ENCODE data around the gene PEDS1. TPM values are rescaled to one million over a fixed set of nuclear protein-coding genes. Genes with fewer than 3 reads are reported as not detected.

PEDS1 gene
- total and polyA plus RNA-seq, 2 of the 4 experiments (the other 2 are of a cell fraction), result 24.0 to 59.9 TPM

GRCh38 chr20:50198180-50198666, 44.7 kb upstream of the PEDS1 start:
- peaks cover 3% of the 10 kb centered on the region; the same call in 1 of the 2 replicates for H3K9me3 ChIP-seq (ENCODE audit: control insufficient read depth, insufficient read depth, low read length)
- dilution Hi-C loops (cut with HindIII; ENCODE audit: low sequenced_read_pairs, unreplicated experiment), result no loop called here
- intact Hi-C loops (cut with micrococcal nuclease), result no loop called here
- no peak overlapping the region for H3K4me3 ChIP-seq (ENCODE audit: insufficient read depth, low read depth, low read length)
- peaks cover 38% of the 10 kb centered on the region for H4K20me1 ChIP-seq (ENCODE audit: insufficient read depth, low read length)
- no TSS peak for BruUV-seq (replicated peaks)
- H3K27me3 ChIP-seq (ENCODE audit: control insufficient read depth, insufficient read depth, low read length), result no peaks in the 10 kb centered on the region
- no peak overlapping the region for H2BK120ac ChIP-seq (ENCODE audit: low read depth, low read length)
- H2BK15ac ChIP-seq (ENCODE audit: low read depth, low read length), result no peak overlapping the region
- no peak overlapping the region for H2AFZ ChIP-seq (replicated peaks; ENCODE audit: low read length, poor library complexity)
- H3K18ac ChIP-seq (ENCODE audit: low read depth, low read length), result no peak overlapping the region
- H3K14ac ChIP-seq (replicated peaks; ENCODE audit: low read depth, low read length), result no peak overlapping the region
- peak overlapping the region; percentile 32 for H2AK9ac ChIP-seq (replicated peaks; ENCODE audit: low read depth, low read length, poor library complexity)
- 65% methylated on average over 10 of the region's 11 CpGs; no CpG with 5 or more reads in 1 of the 2 experiments for WGBS, 2 experiments (ENCODE audit: extremely low coverage in 2 of 2, insufficient read length in 1 of 2)
- no peak overlapping the region for H4K91ac ChIP-seq (ENCODE audit: insufficient read depth, low read depth, low read length)
- no peak for ATAC-seq (ENCODE audit: low read depth)
- H3K56ac ChIP-seq (ENCODE audit: extremely low read depth, insufficient read depth, low read length), result no peak overlapping the region
- no peak overlapping the region for H3K4me2 ChIP-seq (ENCODE audit: low read depth, low read length)
- no peak overlapping the region for H4K5ac ChIP-seq (ENCODE audit: low read depth, low read length)
- H3K79me1 ChIP-seq (ENCODE audit: low read depth in 1 of 2, low read length in 2 of 2), result peaks cover 8 to 45% of the 10 kb centered on the region in 2 experiments
- H3K4me1 ChIP-seq (ENCODE audit: control insufficient read depth, insufficient read depth, low read length), result peaks cover 11% of the 10 kb centered on the region
- POLR2A ChIA-PET (ENCODE audit: unreplicated experiment), result no interaction called here
- no peak for TF ChIP-seq ELK1 (IDR thresholded peaks at IDR 0.05; ENCODE audit: borderline replicate concordance, low read depth, low read length)
- TF ChIP-seq RFX5 (IDR thresholded peaks at IDR 0.05; ENCODE audit: low read depth, low read length), result no peak
- TF ChIP-seq RAD21 (IDR thresholded peaks at IDR 0.05; ENCODE audit: low read length), result no peak
- TF ChIP-seq USF2 (IDR thresholded peaks at IDR 0.05; ENCODE audit: low read depth, low read length), result no peak
- no peak for TF ChIP-seq RCOR1 (IDR thresholded peaks at IDR 0.05; ENCODE audit: insufficient replicate concordance, low read length)
- TF ChIP-seq POLR2A (IDR thresholded peaks at IDR 0.05; ENCODE audit: low read depth, low read length), result no peak
- TF ChIP-seq CEBPB (IDR thresholded peaks at IDR 0.05; ENCODE audit: low read depth, low read length), result no peak
- no peak for TF ChIP-seq MAFK (IDR thresholded peaks at IDR 0.05; ENCODE audit: low read depth, low read length)
- no peak for TF ChIP-seq NFE2L2 (IDR thresholded peaks at IDR 0.05; ENCODE audit: low read depth, low read length)
- TF ChIP-seq FOS (IDR thresholded peaks at IDR 0.05; ENCODE audit: low read depth, low read length), result no peak
- TF ChIP-seq MXI1 (IDR thresholded peaks at IDR 0.05; ENCODE audit: borderline replicate concordance, low read depth, low read length), result no peak
- TF ChIP-seq CTCF (conservative IDR thresholded peaks at IDR 0.05; ENCODE audit: low read depth, low read length), result no peak
- TF ChIP-seq SMC3 (IDR thresholded peaks at IDR 0.05; ENCODE audit: low read depth, low read length), result no peak
- TF ChIP-seq CHD1 (IDR thresholded peaks at IDR 0.05; ENCODE audit: low read depth, low read length), result no peak
- H3K27ac ChIP-seq (ENCODE audit: insufficient read depth, low read length), result no peak overlapping the region
- H3K4ac ChIP-seq (ENCODE audit: low read depth, low read length), result no peak overlapping the region
- no peak overlapping the region for H4K8ac ChIP-seq (ENCODE audit: low read depth in 2 of 2, low read length in 2 of 2)
- no peak overlapping the region for H3K9ac ChIP-seq (ENCODE audit: low read depth, low read length)
- H3K9me1 ChIP-seq (ENCODE audit: insufficient read depth, low read length), result peaks cover 10% of the 10 kb centered on the region
- H3K36me3 ChIP-seq (ENCODE audit: control insufficient read depth, insufficient read depth, low read length), result peaks cover 25% of the 10 kb centered on the region
- DNase-seq, result no peak
- CTCF ChIA-PET, result no interaction called here
- in situ Hi-C loops (cut with MboI; ENCODE audit: low sequenced_read_pairs), result no loop called here
- H2BK5ac ChIP-seq (ENCODE audit: low read depth, low read length, poor library complexity, severe bottlenecking), result no peak overlapping the region
- no peak overlapping the region for H2BK20ac ChIP-seq (ENCODE audit: low read depth, low read length)
- H3K23ac ChIP-seq (ENCODE audit: low read depth, low read length), result no peak overlapping the region
- H2AK5ac ChIP-seq (ENCODE audit: low read depth, low read length), result peak overlapping the region; percentile 9; the same call in 1 of the 2 replicates

Measured in IMR-90 (cell line).